Neural cell (in vitro differentiated cells): ENCODE measurements around the gene SLC35C1. TPM values are rescaled to one million over a fixed set of nuclear protein-coding genes. Genes with fewer than 3 reads are reported as not detected.

Experiments
- H2AFZ ChIP-seq: fragments of 200-600, 300-800 bp; sonication (generic), shearing (Covaris generic); 2 replicates; pipeline ENCODE4 v1.6.0; 2014; ENCODE audit warnings: low read depth, mild to moderate bottlenecking, antibody characterized with exemption, low read length, moderate library complexity
- H3F3A ChIP-seq: fragments of 200-600 bp; shearing (Covaris generic); 2 replicates; pipeline ENCODE4 v1.6.1; 2016; ENCODE audit warnings: mild to moderate bottlenecking, moderate library complexity, mixed read lengths, antibody characterized with exemption, low read length; ENCODE audit not compliant: insufficient read depth, poor library complexity, severe bottlenecking
- H3K27ac ChIP-seq: fragments of 200-600, 300-800 bp; sonication (generic), shearing (Covaris generic); 2 replicates; pipeline ENCODE4 v1.5.1; 2014; ENCODE audit warnings: mild to moderate bottlenecking, low read length, moderate library complexity
- H3K27me3 ChIP-seq: fragments of 300-800, 200-600 bp; sonication (generic), shearing (Covaris generic); 2 replicates; pipeline ENCODE4 v1.6.0; 2014; ENCODE audit warnings: mild to moderate bottlenecking, low read depth, low read length, moderate library complexity; ENCODE audit not compliant: insufficient read depth
- H3K36me3 ChIP-seq: fragments of 300-800, 200-600 bp; sonication (generic), shearing (Covaris generic); 2 replicates; pipeline ENCODE4 v1.5.1; 2014; ENCODE audit warnings: mild to moderate bottlenecking, antibody characterized with exemption, low read length, moderate library complexity; ENCODE audit not compliant: insufficient read depth
- H3K4me2 ChIP-seq: fragments of 300-800, 200-600 bp; sonication (generic), shearing (Covaris generic); 2 replicates; pipeline ENCODE4 v1.6.0; 2014; ENCODE audit warnings: mild to moderate bottlenecking, low read length
- H3K4me3 ChIP-seq: fragments of 300-800, 200-600 bp; sonication (generic), shearing (Covaris generic); 2 replicates; pipeline ENCODE4 v1.5.1; 2014; ENCODE audit warnings: mild to moderate bottlenecking, low read length, moderate library complexity
- H3K79me2 ChIP-seq: fragments of 200-600 bp; shearing (Covaris generic); replicated peaks from 2 replicates; pipeline ENCODE4 v1.6.0; 2014; ENCODE audit warnings: mild to moderate bottlenecking, low read length, moderate library complexity; ENCODE audit not compliant: insufficient read depth
- H3K9ac ChIP-seq: fragments of 300-800, 200-600 bp; sonication (generic), shearing (Covaris generic); 2 replicates; pipeline ENCODE4 v1.6.1; 2016; ENCODE audit warnings: mild to moderate bottlenecking, low read length, mixed read lengths
- H3K9me2 ChIP-seq: fragments of 200-600 bp; shearing (Covaris generic); 2 replicates; pipeline ENCODE4 v1.6.1; 2016; ENCODE audit warnings: mild to moderate bottlenecking, low read length, mixed read lengths; ENCODE audit not compliant: insufficient read depth
- H3K9me3 ChIP-seq: fragments of 200-600, 300-800 bp; sonication (generic), shearing (Covaris generic); 2 replicates; pipeline ENCODE4 v1.6.1; 2016; ENCODE audit warnings: mild to moderate bottlenecking, mixed run types, low read length, moderate library complexity, mixed read lengths
- H4K20me1 ChIP-seq: fragments of 200-600 bp; shearing (Covaris generic); 2 replicates; pipeline ENCODE4 v1.6.1; 2016; ENCODE audit warnings: mild to moderate bottlenecking, mixed run types; ENCODE audit not compliant: insufficient read depth
- EP300 ChIP-seq: fragments of 450-650 bp; conservative IDR thresholded peaks from 2 replicates; pipeline ENCODE4 v1.6.1; 2014; ENCODE audit warnings: antibody characterized with exemption, mild to moderate bottlenecking, moderate library complexity; ENCODE audit not compliant: poor library complexity, severe bottlenecking
- EZH2 ChIP-seq: fragments of 200-600, 300-800 bp; shearing (Covaris generic), sonication (generic); IDR thresholded peaks from 2 replicates; pipeline ENCODE4 v1.6.1; 2014; ENCODE audit warnings: antibody characterized with exemption, low read length, borderline replicate concordance, mild to moderate bottlenecking; ENCODE audit not compliant: insufficient read depth, poor library complexity, severe bottlenecking
- MXI1 ChIP-seq: fragments of 450-650 bp; conservative IDR thresholded peaks from 2 replicates; pipeline ENCODE4 v1.6.1; 2014; ENCODE audit warnings: antibody characterized with exemption, mild to moderate bottlenecking; ENCODE audit not compliant: poor library complexity, severe bottlenecking
- POLR2AphosphoS5 ChIP-seq: IDR thresholded peaks from 2 replicates; pipeline ENCODE4 v1.6.1; 2012
- RAD21 ChIP-seq: fragments of 450-650 bp; conservative IDR thresholded peaks from 2 replicates; pipeline ENCODE4 v1.6.1; 2014; ENCODE audit warnings: antibody characterized with exemption, mild to moderate bottlenecking, moderate library complexity
- SMC3 ChIP-seq: fragments of 450-650 bp; conservative IDR thresholded peaks from 2 replicates; pipeline ENCODE4 v1.6.1; 2014; ENCODE audit warnings: antibody characterized with exemption, mild to moderate bottlenecking, moderate library complexity; ENCODE audit not compliant: poor library complexity
- TAF1 ChIP-seq: IDR thresholded peaks from 2 replicates; pipeline ENCODE4 v1.6.1; 2012; ENCODE audit warnings: low read depth
- polyA plus RNA-seq: library from polyadenylated mRNA; depleted of rRNA; stranded (reverse); fragments of >200 nt; gene quantifications from 2 replicates; pipeline ENCODE4 v1.2.3, GENCODE V29; 2014
- TF ChIP-seq, protein P1 (sequence below): fragments of 450-650 bp; IDR thresholded peaks from 2 replicates; pipeline ENCODE4 v1.5.1; 2014; ENCODE audit warnings: antibody characterized with exemption, mild to moderate bottlenecking, moderate library complexity; ENCODE audit not compliant: poor library complexity, severe bottlenecking
- TF ChIP-seq, protein P2 (sequence below): IDR thresholded peaks from 2 replicates; pipeline ENCODE4 v1.6.1; 2012; ENCODE audit warnings: borderline replicate concordance

Gene SLC35C1
- polyA plus RNA-seq, 1 donor from 2014 or later = 2.3 TPM

DNA sequence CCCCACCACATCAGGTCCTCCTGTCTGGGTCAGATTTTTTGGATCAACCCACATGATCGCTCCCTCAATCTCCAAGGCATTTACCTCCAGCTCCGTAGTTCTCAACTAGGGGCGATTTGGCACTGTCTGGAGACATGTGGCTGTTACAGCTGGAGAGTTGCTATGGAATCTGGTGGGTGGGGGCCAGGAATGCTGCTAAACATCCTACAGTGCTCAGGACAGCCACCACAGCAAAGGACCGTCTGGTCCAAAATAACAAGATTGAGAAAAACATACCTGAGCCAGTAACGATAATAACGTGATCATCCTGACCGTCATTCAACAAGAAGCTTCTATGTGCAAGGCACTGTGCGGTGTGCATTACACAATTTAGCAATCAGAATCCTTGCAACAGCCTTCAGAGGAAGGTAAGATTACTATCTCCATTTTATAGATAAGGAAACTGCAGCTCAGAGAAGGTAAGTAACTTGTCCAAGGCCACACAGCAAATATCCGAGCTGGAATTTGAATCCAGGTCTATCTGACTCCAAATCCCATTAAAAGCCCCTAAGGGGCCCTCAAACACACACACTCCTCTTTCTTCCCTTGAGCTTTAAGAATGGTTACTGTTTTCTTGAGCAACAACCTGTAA lies 28.0 kb downstream of the SLC35C1 start:
- no peaks in the 10 kb centered on the region for H4K20me1 ChIP-seq
- H3F3A ChIP-seq = no peaks in the 10 kb centered on the region
- no peak overlapping the region for H3K27ac ChIP-seq
- H2AFZ ChIP-seq = no peak overlapping the region
- no peak overlapping the region for H3K4me3 ChIP-seq
- no peaks in the 10 kb centered on the region for H3K9me2 ChIP-seq
- no peak overlapping the region for H3K9ac ChIP-seq
- no peaks in the 10 kb centered on the region for H3K9me3 ChIP-seq
- H3K4me2 ChIP-seq = no peak overlapping the region
- H3K79me2 ChIP-seq = no peaks in the 10 kb centered on the region
- TF ChIP-seq RAD21 (no peak), MXI1 (no peak), TAF1 (no peak), POLR2AphosphoS5 (no peak), SMC3 (no peak), EZH2 (no peak), EP300 (no peak)
- TF ChIP-seq, protein P1, sequence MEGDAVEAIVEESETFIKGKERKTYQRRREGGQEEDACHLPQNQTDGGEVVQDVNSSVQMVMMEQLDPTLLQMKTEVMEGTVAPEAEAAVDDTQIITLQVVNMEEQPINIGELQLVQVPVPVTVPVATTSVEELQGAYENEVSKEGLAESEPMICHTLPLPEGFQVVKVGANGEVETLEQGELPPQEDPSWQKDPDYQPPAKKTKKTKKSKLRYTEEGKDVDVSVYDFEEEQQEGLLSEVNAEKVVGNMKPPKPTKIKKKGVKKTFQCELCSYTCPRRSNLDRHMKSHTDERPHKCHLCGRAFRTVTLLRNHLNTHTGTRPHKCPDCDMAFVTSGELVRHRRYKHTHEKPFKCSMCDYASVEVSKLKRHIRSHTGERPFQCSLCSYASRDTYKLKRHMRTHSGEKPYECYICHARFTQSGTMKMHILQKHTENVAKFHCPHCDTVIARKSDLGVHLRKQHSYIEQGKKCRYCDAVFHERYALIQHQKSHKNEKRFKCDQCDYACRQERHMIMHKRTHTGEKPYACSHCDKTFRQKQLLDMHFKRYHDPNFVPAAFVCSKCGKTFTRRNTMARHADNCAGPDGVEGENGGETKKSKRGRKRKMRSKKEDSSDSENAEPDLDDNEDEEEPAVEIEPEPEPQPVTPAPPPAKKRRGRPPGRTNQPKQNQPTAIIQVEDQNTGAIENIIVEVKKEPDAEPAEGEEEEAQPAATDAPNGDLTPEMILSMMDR = no peak
- TF ChIP-seq, protein P2, sequence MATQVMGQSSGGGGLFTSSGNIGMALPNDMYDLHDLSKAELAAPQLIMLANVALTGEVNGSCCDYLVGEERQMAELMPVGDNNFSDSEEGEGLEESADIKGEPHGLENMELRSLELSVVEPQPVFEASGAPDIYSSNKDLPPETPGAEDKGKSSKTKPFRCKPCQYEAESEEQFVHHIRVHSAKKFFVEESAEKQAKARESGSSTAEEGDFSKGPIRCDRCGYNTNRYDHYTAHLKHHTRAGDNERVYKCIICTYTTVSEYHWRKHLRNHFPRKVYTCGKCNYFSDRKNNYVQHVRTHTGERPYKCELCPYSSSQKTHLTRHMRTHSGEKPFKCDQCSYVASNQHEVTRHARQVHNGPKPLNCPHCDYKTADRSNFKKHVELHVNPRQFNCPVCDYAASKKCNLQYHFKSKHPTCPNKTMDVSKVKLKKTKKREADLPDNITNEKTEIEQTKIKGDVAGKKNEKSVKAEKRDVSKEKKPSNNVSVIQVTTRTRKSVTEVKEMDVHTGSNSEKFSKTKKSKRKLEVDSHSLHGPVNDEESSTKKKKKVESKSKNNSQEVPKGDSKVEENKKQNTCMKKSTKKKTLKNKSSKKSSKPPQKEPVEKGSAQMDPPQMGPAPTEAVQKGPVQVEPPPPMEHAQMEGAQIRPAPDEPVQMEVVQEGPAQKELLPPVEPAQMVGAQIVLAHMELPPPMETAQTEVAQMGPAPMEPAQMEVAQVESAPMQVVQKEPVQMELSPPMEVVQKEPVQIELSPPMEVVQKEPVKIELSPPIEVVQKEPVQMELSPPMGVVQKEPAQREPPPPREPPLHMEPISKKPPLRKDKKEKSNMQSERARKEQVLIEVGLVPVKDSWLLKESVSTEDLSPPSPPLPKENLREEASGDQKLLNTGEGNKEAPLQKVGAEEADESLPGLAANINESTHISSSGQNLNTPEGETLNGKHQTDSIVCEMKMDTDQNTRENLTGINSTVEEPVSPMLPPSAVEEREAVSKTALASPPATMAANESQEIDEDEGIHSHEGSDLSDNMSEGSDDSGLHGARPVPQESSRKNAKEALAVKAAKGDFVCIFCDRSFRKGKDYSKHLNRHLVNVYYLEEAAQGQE = no peak
- H3K27me3 ChIP-seq = no peaks in the 10 kb centered on the region
- H3K36me3 ChIP-seq = no peaks in the 10 kb centered on the region

DNA sequence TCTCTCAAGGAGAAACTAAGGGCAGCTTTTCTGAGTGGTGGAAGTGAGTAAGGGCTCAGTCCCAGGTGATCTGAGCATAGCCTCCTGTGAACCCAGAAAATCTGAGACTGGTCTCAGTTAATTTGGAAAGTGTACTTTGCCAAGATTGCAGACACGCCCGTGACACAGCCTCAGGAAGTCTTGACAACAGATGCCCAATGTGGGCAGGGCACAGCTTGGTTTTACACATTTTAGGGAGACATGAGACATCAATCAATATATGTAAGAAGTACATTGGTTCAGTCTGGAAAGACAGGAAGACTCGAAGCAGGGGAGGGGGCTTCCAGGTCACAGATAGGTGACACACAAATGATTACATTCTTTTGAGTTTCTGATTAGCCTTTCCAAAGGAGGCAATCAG lies 28.8 kb downstream of the SLC35C1 start:
- Histone ChIP-seq H3K79me2 (no peaks in the 10 kb centered on the region), H3K36me3 (no peaks in the 10 kb centered on the region)
- TF ChIP-seq RAD21 = no peak
- no peak for TF ChIP-seq POLR2AphosphoS5
- no peak for TF ChIP-seq MXI1
- TF ChIP-seq, protein P1 = no peak
- TF ChIP-seq, protein P2 = no peak
- no peak for TF ChIP-seq EP300
- TF ChIP-seq TAF1 = no peak
- no peak for TF ChIP-seq SMC3

More for the DNA sequence above, 28.8 kb downstream of the SLC35C1 start:
- H2AFZ ChIP-seq = no peak overlapping the region
- no peak overlapping the region for H3K27ac ChIP-seq
- no peak overlapping the region for H3K4me3 ChIP-seq
- H3K4me2 ChIP-seq = no peak overlapping the region
- no peaks in the 10 kb centered on the region for H3K27me3 ChIP-seq
- no peaks in the 10 kb centered on the region for H3F3A ChIP-seq
- H3K9ac ChIP-seq = no peak overlapping the region
- H4K20me1 ChIP-seq = no peaks in the 10 kb centered on the region
- H3K9me3 ChIP-seq = no peaks in the 10 kb centered on the region
- H3K9me2 ChIP-seq = no peaks in the 10 kb centered on the region
